Left renal pelvis (tissue), 4 donors: ENCODE measurements around the gene LBHD2. TPM values are rescaled to one million over a fixed set of nuclear protein-coding genes. Genes with fewer than 3 reads are reported as not detected.

Experiments used
- DNase-seq, 4 donors: peaks; one replicate each; pipeline ENCODE4 v3.0.0-alpha.2; 2013; ENCODE audit warnings: low read depth in 4 of 4, low spot score in 3 of 4
- polyA plus RNA-seq, 4 donors: library from polyadenylated mRNA; unstranded; fragments of 120-200 nt; gene quantifications; one replicate each; pipeline ENCODE4 v1.2.1, GENCODE V29; 2013; ENCODE audit not compliant: insufficient read length in 4 of 4

The LBHD2 gene
- polyA plus RNA-seq, 4 donors, result not detected

GRCh38 chr14:103129301-103130016 lies 45.4 kb downstream of the LBHD2 start:
- DNase-seq, result no peak

- no peak for DNase-seq
Measured at GRCh38 chr14:103130017-103130764, 46.2 kb downstream of the LBHD2 start.

GRCh38 chr14:103130965-103131364 lies 47.0 kb downstream of the LBHD2 start:
- DNase-seq, result no peak

GRCh38 chr14:103131580-103131979 lies 47.6 kb downstream of the LBHD2 start:
- no peak for DNase-seq

DNA sequence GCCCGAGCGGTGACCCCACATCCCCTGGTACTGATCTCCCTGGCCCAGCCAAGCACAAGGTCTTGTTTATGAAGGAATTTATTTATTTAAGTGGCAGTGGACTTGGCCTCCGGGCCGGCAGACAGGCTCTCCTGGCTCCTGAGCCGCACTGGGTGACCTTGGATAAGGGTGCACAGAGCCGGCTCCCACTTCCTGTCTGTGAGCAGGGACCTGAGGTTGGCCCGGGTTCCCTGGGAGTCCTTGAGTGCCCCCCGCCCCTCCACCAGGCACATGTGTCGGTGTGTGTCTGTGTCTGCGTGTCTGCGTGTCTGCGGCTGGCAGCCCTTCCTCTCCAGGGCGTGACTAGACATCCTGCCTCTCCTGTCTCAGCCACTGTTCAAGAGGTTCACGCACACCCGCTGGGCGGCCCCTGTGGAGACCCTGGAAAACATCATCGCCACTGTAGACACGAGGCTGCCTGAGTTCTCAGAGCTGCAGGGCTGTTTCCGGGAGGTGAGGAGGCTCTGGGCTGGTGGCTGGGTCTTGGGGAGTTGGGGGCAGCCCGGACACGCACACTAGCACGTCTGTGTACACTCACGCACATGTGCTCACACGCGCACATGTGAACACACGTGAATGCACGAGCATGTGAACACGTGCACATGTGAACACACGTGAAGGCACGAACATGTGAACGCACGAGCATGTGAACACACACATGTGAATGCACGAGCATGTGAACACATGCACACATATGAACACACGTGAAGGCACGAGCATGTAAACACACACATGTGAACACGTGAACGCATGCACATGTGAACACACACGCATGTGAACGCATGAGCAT lies 48.6 kb downstream of the LBHD2 start:
- no peak for DNase-seq

DNA sequence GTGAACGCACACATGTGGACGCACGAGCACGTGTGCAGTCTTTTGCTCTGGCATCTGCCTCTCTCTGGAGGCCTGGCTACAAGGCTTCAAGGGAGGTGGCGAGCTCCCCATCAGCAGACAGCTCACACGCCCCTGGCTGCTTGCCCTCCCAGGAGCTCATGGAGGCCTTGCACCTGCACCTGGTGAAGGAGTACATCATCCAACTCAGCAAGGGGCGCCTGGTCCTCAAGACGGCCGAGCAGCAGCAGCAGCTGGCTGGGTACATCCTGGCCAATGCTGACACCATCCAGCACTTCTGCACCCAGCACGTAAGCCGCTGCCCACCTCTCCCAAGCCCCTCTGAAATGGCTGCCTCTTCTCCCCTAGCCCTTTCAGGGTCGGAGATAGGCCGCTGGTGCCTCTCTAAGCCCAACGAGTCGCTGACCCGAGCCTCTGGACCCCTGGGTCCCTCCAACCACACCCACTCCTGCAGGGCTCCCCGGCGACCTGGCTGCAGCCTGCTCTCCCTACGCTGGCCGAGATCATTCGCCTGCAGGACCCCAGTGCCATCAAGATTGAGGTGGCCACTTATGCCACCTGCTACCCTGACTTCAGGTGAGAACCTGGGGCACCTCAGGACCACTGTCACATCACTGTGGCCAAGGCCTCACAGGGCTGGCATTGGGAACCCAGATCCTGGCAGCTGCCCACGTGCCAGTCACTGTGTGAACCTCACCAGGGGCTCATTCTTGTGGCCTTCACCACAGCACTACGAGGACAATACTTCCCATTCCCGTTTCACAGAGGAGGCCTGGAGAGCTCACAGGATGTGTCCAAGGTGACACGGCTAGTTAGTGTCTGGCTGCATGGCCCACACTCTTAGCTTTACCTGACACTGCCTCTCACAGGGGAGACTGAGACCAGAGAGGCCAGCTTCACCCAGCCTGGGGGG lies 49.5 kb downstream of the LBHD2 start:
- no peak for DNase-seq

DNA sequence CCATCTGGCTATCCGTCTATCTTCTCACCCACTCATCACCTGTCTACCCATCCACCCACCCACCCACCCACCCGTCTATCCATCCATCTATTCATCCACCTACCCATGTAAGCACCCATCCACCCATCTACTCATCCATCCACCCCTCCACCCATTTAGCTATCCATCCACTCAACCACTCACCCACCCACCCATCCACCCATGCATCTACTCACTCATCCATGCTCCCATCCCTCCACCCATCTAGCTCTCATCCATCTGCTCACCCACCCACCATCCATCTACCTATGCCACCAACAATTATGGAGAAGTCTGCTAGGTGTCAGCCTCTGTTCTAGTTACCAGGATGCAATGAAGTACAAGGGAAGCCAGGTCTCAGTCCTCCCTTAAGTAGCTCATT lies 50.4 kb downstream of the LBHD2 start:
- DNase-seq, result no peak

GRCh38 chr14:103134919-103135318 lies 50.9 kb downstream of the LBHD2 start:
- no peak for DNase-seq

GRCh38 chr14:103135333-103136260 lies 51.6 kb downstream of the LBHD2 start:
- no peak for DNase-seq

- no peak for DNase-seq
Measured at GRCh38 chr14:103136388-103137271, 52.6 kb downstream of the LBHD2 start.

- DNase-seq, result no peak
Measured at GRCh38 chr14:103137689-103138300, 53.8 kb downstream of the LBHD2 start.

GRCh38 chr14:103138301-103139131 lies 54.5 kb downstream of the LBHD2 start:
- DNase-seq, result no peak

GRCh38 chr14:103139132-103140025 lies 55.4 kb downstream of the LBHD2 start:
- DNase-seq, result no peak
